ENCODE measurements around the gene NSL1.
A peak's percentile ranks its signal among the peaks of the same experiment; 100 is the strongest.

The NSL1 gene

DNA sequence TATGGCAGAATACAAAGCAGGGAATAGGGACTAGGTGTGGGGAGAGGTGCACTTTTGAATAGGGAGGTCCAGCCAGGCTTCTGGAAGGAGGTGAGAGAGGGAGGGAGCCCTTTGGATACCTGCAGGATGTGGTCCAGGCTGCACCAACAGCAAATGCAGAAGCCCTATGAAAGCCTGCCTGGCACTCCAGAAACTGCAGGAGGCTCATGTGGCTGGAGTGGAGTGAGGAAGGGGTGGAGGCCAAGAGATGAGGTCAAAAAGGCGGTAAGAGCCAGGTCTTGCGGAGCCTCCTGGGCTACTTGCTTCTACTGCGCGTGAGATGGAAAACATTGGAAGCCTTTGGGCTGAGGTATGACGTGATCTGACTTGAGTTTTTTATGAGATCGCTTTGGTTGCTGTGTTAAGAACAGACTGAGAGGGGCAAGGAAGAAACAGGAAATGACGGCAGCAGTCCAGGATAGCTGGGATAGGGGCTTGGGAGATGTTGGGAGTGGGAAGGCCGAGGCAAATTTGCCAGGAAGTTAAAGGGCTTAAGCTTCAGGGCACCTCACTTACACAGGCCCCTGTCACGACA lies 87.5 kb downstream of the NSL1 start:
- no peak for DNase-seq (ENCODE audit: low read depth)

DNA sequence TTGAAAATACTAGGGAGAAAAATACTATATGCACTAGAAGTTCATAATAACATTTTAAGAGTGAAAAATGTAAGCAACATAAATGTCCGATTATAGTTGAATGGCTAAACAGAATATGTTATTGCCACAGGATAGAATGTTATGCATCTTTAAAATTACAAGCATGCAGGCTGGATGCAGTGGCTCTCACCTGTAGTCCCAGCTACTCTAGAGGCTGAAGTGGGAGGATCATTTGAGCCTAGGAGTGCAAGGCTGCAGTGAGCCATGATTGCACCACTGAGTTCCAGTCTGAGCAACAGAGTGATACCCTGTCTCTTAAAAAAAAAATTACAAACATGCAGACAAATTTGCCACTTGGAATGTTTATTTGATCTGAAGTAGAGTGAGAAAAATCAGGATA lies 88.9 kb downstream of the NSL1 start:
- no peak for DNase-seq (ENCODE audit: low read depth)

- no peak for DNase-seq (ENCODE audit: low read depth)
These were observed 89.7 kb downstream of the NSL1 start for GRCh38 chr1:212701910-212702309.

DNA sequence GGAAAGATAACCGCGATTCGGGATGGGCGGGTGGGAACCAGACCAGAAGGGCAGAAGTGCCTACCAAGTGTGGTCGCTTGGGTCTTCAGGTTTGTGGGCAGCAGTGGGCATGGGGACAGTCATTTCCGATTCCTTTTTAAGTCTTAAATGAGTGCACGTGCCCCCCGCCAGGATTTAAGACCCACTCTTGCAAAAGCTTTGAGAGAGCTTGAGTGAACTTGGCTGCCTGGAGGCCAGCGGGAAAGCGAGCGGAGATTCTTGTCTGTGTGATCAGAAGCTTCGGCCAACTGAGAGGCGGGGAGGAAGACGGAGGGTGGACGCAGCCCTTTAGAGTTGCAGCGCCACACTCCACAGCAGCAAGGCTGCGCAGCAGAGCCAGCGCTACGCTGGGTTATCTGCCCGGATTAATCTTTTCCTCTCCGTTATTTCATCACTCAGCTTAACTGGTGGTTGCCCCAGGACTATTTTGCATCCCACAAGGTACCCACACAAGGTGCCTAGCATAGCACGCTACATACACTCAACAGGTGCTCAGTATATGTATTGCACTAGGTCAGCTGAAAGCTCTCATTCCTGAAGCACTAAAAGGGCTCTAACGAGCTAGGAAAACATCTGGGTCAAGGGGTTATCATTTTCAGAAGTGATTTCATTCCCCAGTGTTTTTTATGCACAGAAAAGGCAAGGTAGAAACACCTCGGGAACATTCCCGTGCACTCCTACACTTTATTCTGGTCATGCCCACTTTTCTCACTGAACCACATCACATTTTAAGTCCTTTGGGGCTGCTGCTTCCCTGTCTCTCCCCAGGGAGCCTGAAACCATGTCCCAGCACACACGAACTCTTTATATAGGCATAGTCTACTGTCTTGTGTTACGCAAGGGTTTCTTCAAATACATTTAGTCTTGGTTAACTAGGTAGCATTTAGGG lies 90.4 kb downstream of the NSL1 start:
- DNase-seq (ENCODE audit: low read depth), result peak; percentile 69

DNA sequence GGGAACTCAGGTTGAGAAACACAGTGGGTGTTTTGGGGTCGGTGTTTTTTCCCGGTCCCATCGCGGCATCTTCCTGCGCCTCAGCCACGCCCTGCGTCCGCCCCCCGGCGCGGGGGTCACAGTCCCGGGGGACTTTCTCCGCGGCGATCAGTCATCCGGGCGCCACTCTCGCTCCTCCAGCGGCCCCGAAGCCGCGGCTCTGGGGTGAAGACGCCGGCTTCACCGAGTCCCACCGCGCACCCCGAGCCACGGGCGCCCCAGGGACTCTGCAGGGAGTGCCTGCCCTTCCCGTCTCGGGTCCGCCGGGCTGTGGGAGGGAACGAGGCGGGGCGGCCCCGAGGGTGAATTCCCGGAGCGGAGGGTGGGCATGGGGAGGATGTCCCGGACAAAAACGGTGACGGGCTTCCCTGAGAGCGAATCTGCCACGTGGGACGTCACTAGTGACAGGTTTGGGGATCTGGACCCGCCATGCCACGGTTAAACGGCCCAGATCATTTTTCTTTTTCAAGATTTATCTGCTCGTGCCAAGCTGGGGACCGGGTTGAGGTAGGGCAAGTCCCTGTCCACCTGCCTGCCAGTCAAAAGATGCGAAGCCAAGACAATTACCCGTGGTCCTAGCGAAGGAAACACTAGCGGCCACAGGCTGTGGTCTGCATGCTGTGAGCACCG lies 91.2 kb downstream of the NSL1 start:
- peak; percentile 52 for DNase-seq (ENCODE audit: low read depth)

DNA sequence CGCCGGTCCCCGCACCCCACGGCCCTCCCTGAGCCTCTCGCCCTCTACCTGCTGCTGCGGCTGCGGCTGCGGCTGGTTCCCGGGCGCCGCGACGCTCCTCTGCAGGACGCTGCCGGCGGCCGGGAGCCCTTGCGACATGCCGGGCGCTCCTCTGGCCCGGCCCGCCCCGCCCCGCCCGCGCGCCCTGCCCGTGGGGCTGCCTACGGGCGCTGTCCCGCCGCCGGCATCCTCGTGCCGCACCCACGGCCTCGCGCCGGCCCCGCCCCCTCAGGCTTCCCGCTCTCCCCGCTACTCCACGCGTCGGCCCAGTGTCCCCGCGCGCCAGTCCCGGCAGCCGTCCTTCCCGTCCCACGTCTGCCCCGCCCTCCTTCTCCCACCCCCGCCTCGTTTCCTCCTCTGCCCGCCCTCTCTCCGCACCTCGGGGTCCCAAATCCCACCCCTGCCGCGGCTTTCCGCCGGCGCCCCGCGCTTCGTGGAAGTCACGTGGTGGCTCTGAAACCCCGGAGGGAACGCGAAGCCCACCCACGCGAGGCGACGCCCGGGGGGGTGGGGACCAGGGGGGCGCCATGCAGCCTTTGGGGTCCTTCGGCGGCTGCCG lies 91.9 kb downstream of the NSL1 start, which contains the start of gene BATF3:
TSS of gene BATF3 (minus strand) at position 216 of the 598 bp plus-strand sequence. CDS start at position 138, 78 bp downstream.
- DNase-seq (ENCODE audit: low read depth), result peak; percentile 49

GRCh38 chr1:212699104-212699624 lies 92.4 kb downstream of the NSL1 start:
- peak; percentile 52 for DNase-seq (ENCODE audit: low read depth)

DNA sequence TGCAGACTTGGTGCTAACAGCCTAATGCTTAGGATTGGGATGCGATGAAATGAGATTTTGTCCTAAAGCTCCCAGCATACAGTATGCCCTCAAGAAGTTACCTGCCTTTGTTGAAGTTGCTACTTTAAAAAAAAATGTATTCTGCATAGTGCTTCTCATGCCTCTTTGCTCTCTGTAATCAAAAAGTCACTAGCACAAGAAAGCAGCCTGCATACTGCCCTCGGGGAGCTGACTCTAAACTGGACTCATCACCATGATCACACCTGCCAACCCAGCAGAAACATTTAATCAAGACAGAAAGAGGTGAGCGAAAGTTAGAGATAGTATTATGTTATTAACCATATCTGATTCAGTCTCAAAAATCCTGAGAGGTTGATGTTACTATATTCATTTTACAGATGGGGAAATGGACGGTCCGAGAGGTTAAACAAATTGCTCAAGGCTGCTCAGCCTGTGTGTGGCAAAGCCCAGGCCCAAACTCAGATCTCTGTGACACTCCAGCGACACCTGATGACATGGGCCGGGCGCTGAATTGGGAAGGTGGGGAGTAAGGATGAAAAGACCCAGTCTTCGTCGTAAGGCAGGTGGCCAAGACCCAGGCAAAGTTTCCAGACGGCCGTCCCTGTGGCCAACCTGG lies 93.0 kb downstream of the NSL1 start:
- DNase-seq (ENCODE audit: low read depth), result no peak

DNA sequence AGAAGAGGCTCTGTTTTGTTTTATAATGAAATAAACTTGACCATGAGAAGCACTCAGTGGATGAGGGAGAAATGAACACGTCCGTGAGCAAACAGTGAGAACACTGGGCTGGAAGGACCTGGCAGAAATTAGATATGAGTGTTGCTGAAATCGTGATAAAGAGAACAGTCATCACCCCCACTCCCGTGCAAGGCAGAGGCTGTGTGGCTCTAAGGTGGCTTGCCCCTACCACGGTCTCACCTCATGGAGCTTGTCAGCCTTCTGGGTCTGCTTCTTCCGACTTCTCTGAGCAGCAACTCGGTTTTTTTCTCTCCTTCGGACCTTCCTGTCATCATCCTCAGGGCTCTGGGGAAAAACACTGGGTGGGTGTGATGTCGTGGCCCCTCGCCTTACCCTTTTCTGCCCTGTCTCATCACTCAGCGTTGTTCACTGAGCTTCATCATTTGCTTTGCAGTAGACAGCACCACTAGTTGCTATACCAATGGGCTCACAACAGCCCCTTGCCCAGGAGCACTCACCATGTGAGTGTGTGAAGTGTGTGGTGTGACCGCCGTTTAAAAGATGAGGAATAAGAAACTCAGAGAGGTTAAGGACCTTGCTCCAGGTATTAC lies 94.8 kb downstream of the NSL1 start:
- DNase-seq (ENCODE audit: low read depth), result no peak

DNA sequence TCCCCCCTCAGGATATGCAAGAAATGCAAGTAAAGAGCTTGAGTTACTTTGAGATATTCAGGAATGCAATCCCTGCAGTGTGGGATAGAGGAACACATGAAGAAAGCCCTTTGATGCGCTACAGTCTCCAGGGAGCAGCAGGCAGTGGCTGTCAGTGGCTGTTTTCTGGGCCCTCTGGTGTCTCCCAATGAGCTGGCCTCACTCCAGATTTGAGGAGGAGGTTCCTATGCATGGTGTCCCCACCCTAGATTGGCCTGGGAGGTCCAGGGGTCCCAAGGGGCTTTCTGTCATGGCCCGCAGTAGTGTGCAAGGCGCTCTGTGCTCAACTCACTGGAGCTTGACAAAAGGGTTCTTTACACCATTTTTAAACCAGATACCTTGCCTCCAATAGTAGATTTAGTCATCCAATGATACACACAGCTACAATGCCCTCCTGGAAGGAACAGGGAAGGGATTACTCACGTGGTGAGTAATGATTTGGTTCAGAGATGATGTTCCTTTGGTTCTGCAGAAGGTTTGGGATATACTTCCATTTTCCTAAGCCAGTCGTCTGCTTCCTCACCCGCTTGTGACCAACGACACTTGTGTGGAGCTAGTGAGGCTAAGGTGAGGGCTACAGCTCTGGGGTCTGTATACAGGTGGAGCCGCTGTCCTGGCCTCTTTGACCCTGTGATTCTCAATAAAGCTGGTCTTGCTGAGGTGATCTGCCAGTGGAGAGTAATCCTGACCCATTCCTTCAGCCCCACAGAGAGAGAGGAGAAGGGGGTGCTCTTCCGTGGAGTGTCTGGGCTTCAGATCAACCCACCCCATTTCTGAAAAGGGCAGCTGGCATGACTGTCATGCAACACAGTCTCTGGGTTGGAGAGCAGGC lies 98.6 kb downstream of the NSL1 start:
- peak; percentile 48 for DNase-seq (ENCODE audit: low read depth)

DNA sequence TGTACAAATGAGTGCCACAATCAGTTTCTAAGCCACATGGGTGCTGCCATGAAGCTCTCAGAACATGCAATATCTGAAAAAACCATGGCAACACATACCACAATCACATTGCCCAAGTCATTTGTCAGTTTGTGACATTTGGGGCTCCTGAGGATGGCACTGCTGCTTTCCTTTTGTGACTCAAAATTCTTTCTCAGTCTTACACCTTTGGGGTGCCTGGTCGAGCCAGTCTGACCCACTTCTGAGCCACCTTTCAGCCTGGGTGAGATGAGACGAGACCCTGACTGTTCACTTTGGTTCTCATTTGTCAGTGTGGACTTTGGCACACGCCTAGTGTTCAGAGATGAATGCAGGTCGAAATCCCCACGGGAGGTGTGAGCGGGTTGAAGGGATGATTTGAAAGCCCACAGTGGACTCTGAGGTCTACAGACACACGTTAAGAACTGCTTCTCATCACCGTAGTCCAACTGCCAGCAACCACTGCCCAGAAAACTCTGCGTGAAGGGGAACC lies 100.0 kb downstream of the NSL1 start:
- no peak for DNase-seq (ENCODE audit: low read depth)

DNA sequence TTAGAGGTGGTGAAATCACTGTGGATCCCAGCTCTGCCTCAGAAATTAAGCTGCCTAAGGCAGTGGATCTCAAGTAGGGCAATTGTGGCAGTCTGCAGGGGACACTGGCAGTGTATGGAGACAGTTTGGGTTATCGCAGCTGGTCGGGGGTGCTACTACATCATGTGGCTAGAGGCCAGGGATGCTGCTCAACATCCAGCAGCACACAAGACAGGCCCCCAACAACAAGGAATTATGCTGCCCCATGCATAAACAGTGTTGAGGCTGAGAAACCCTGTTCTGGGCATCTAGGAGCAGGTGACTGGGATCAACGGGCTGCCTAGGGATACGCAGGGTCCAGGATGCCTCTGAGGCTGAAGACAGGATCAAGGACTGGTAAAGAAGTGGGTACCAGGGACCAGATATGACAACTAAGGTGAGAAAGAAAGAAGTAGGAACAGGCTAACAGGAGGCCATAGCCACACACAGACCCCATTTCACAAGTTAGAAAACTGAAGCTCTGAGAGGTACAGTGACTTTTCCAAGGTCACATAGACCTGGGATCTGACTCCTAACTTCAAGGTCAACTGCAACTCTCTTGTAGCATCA lies 100.7 kb downstream of the NSL1 start:
- no peak for DNase-seq (ENCODE audit: low read depth)

GRCh38 chr1:212689758-212690529 lies 101.6 kb downstream of the NSL1 start:
- no peak for DNase-seq (ENCODE audit: low read depth)

GRCh38 chr1:212689196-212689725 lies 102.3 kb downstream of the NSL1 start:
- no peak for DNase-seq (ENCODE audit: low read depth)

DNA sequence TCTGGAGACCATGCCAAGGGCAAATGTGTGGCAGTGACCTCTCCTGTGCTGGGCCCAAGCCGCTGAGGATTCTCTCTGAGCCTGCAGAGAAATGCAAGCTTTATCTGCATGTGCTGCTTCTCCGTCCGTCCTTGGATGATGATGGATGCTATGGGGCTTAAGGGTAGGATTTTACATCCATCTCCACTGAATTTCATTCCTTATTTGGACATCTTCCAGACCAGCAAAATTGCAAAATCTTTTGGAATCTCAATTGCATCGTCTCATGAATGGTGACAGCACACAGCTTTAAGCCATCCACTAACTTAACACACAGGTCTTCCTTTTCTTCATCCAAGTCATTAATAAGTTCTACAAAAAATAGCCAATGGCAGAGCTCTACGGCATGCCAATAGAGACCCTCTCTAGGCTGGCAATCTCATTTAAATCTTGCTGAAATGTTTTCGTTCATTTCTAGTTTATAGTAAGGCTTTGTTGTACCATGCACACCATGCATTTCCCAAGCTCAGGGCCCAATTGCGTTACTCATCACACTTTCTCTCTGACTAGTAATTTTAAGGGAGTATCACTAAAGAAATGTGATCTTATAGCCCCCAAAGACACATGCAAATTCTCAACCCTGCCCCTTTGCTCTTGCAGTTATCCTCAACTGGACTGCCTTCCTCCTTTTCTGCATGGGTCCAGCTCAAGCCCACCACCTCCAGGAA lies 103.1 kb downstream of the NSL1 start:
- peak; percentile 70 for DNase-seq (ENCODE audit: low read depth)

DNA sequence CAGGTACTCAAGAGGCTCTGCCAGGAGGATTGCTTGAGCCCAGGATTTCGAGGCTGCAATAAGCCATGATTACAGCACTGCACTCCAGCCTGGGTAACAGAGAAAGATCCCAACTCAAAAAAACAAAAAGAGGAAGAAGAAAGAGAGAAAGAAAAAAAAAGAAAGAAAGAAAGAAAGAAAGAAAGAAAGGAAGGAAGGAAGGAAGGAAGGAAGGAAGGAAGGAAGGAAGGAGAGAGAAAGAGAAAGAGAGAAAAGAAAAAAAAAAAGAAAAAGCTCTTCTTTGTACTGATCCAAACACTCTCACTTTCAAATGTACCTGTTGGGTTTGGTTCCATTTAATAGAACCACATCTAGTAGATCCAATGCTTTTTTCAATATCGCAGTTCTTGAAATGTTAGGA lies 103.8 kb downstream of the NSL1 start:
- DNase-seq (ENCODE audit: low read depth), result no peak

- no peak for DNase-seq (ENCODE audit: low read depth)
These were observed 105.0 kb downstream of the NSL1 start for GRCh38 chr1:212686591-212686990.

- DNase-seq (ENCODE audit: low read depth), result no peak
These were observed 105.5 kb downstream of the NSL1 start for GRCh38 chr1:212686069-212686468.

Measured in EH (cell line).